C4-2B (cell line): Measurements from ENCODE around the gene LRP5.

ENCODE experiments used
- CTCF ChIP-seq: fragments of 450-650 bp; conservative IDR thresholded peaks from 2 replicates; pipeline ENCODE4 v1.5.1; 2017; ENCODE audit warnings: mild to moderate bottlenecking
- ZFX ChIP-seq: fragments of 450-650 bp; IDR thresholded peaks from 2 replicates; pipeline ENCODE4 v1.6.1; 2017

GRCh38 chr11:68266121-68266891 is 46.1 kb upstream of the LRP5 start:
- TF ChIP-seq CTCF (no peak), ZFX (no peak)
